Measurements from ENCODE around the gene CTF1. TPM values are rescaled to one million over a fixed set of nuclear protein-coding genes. Genes with fewer than 3 reads are reported as not detected.
A peak's percentile ranks its signal among the peaks of the same experiment; 100 is the strongest.

Gene CTF1, protein sequence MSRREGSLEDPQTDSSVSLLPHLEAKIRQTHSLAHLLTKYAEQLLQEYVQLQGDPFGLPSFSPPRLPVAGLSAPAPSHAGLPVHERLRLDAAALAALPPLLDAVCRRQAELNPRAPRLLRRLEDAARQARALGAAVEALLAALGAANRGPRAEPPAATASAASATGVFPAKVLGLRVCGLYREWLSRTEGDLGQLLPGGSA
- total RNA-seq (ENCODE audit: unreplicated experiment): 3.4 TPM
- long read RNA-seq: 0 reads

DNA sequence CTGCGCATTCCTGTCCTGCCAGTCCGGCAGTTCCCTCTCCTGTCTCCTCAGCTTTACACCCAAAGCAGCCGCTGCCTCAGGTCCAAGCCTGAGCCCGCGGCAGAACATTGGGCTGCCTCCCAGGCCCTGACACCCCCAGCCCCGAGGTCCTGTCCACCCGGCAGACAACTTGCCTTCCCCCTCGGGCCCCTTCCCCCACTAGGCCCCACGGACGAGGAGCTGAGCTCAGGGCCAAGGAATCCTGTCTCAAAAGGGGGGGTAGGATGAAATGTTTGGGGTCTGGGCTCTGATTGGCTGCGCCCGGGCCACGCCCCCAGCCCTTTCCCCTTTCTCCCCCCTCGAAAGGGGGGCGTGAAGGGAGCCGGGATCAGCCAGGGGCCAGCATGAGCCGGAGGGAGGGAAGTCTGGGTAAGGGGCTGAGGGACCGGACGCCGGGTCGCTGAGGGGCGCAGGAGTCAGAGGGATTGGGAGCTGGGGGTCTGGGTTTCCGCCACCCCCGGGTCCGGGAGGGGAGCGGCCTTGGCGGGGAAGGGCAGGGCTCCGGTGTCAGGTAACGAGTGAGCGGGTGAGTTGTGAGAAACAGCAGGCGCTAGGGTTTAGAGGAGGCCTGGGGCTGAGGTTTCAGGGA is at the start of gene CTF1:
CTF1 (plus strand) TSS at position 354 of the 628 bp plus-strand sequence; CDS start at position 384, 30 bp downstream.
- Mint-ChIP-seq H3K27me3 (ENCODE audit: unreplicated experiment) (peaks cover 23% of the 10 kb centered on the region), H3K9me3 (ENCODE audit: unreplicated experiment) (no peaks in the 10 kb centered on the region), H3K4me1 (ENCODE audit: unreplicated experiment) (peaks cover 34% of the 10 kb centered on the region), H3K36me3 (ENCODE audit: low read depth, unreplicated experiment) (peaks cover 14% of the 10 kb centered on the region), H3K4me3 (ENCODE audit: unreplicated experiment) (peak within 1 kb of the TSS; percentile 92), H3K27ac (ENCODE audit: unreplicated experiment) (peak within 1 kb of the TSS; percentile 97)
- DNase-seq (ENCODE audit: low spot score): peak; percentile 66
- TF ChIP-seq, protein P1, sequence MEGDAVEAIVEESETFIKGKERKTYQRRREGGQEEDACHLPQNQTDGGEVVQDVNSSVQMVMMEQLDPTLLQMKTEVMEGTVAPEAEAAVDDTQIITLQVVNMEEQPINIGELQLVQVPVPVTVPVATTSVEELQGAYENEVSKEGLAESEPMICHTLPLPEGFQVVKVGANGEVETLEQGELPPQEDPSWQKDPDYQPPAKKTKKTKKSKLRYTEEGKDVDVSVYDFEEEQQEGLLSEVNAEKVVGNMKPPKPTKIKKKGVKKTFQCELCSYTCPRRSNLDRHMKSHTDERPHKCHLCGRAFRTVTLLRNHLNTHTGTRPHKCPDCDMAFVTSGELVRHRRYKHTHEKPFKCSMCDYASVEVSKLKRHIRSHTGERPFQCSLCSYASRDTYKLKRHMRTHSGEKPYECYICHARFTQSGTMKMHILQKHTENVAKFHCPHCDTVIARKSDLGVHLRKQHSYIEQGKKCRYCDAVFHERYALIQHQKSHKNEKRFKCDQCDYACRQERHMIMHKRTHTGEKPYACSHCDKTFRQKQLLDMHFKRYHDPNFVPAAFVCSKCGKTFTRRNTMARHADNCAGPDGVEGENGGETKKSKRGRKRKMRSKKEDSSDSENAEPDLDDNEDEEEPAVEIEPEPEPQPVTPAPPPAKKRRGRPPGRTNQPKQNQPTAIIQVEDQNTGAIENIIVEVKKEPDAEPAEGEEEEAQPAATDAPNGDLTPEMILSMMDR (IDR thresholded peaks at IDR 0.05; ENCODE audit: unreplicated experiment): no peak

DNA sequence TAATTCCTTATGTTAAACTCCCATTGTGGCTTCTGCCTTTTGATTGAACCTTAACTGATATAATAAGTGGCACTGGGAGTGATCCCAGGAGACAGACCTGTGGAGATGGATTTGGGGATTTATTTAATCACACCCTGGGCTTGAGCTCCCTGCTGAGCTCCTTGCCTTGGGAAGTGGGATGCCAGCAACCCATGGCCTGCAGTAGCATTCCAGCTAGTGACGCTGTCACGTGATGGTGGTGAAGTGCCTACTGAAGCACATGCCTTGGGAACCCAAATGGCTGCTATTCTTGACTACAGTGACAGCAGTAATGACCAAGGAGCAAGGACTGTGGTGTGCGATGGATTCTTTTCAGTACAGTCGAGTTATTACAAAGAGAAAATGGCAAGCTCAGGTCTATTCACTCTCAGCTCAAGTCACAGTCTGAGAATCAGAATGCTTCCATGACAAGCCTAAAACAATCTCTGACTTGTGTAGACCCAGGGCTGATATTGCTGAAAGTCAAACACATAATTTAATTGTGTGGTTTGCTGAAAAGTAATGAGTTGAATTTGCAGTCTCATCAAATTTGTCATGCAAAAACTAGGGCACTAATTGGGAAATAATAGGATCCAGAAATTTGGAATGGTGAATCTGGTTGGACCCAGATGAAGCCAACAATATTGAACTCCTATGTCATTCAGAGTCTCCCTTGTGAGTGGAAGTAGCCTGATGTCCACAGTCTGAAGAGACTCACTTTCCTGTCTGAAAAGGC is 49.6 kb upstream of the CTF1 start:
- TF ChIP-seq, protein P1 (IDR thresholded peaks at IDR 0.05; ENCODE audit: unreplicated experiment): no peak
- Mint-ChIP-seq H3K4me3 (ENCODE audit: unreplicated experiment) (no peak overlapping the region), H3K36me3 (ENCODE audit: low read depth, unreplicated experiment) (peaks cover 3% of the 10 kb centered on the region), H3K9me3 (ENCODE audit: unreplicated experiment) (peaks cover 3% of the 10 kb centered on the region), H3K27me3 (ENCODE audit: unreplicated experiment) (peaks cover 7% of the 10 kb centered on the region), H3K4me1 (ENCODE audit: unreplicated experiment) (peaks cover 6% of the 10 kb centered on the region), H3K27ac (ENCODE audit: unreplicated experiment) (no peak overlapping the region)
- no peak for DNase-seq (ENCODE audit: low spot score)

DNA sequence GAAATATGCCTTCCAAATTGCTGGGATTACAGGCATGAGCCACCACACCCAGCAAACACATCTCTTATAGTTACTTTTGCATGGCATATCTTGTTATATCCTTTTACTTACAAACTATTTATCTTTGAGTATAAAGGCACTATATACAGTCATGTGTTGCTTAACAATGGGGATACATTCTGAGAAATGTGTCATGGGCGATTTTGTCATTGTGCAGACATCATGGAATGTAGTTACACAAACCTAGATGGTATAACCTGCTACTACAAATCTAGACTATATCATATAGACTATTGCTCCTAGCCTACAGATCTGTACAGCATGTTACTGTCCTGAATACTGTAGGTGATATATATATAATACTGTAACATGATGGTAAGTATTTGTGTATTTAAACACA is 46.2 kb upstream of the CTF1 start:
- Mint-ChIP-seq H3K4me3 (ENCODE audit: unreplicated experiment) (no peak overlapping the region), H3K27me3 (ENCODE audit: unreplicated experiment) (no peaks in the 10 kb centered on the region), H3K36me3 (ENCODE audit: low read depth, unreplicated experiment) (no peaks in the 10 kb centered on the region), H3K4me1 (ENCODE audit: unreplicated experiment) (peaks cover under 1% of the 10 kb centered on the region), H3K27ac (ENCODE audit: unreplicated experiment) (no peak overlapping the region), H3K9me3 (ENCODE audit: unreplicated experiment) (no peaks in the 10 kb centered on the region)
- TF ChIP-seq, protein P1 (IDR thresholded peaks at IDR 0.05; ENCODE audit: unreplicated experiment): no peak
- no peak for DNase-seq (ENCODE audit: low spot score)

DNA sequence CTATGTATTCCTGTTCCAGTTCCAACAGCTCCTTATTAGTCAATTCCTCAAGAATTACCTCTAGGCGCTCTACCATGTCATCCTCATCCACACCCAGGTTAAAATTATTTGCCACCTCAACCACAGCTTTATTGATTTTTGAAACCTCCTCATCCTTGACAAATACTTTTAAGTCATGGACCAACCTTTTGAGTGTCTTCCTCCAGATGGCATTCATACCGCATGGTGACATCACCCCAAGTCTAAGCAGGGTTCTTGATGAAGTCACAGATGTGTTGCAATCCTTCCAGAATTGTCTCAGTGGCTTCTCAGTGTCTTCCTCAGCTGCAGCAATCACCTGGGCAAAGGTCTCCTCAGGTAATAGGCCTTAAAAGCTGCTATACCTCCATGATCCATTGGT is 42.7 kb upstream of the CTF1 start:
- H3K36me3 Mint-ChIP-seq (ENCODE audit: low read depth, unreplicated experiment): no peaks in the 10 kb centered on the region
- no peaks in the 10 kb centered on the region for H3K27me3 Mint-ChIP-seq (ENCODE audit: unreplicated experiment)
- no peaks in the 10 kb centered on the region for H3K9me3 Mint-ChIP-seq (ENCODE audit: unreplicated experiment)
- H3K4me1 Mint-ChIP-seq (ENCODE audit: unreplicated experiment): peaks cover 3% of the 10 kb centered on the region
- no peak for DNase-seq (ENCODE audit: low spot score)
- H3K4me3 Mint-ChIP-seq (ENCODE audit: unreplicated experiment): no peak overlapping the region
- TF ChIP-seq, protein P1 (IDR thresholded peaks at IDR 0.05; ENCODE audit: unreplicated experiment): no peak
- no peak overlapping the region for H3K27ac Mint-ChIP-seq (ENCODE audit: unreplicated experiment)
